Thyroid gland (tissue), 4 donors: Measurements from ENCODE around the gene KDR. TPM values are rescaled to one million over a fixed set of nuclear protein-coding genes. Genes with fewer than 3 reads are reported as not detected.

ENCODE experiments used
- DNase-seq, 2 donors: peaks; one replicate each; pipeline ENCODE4 v3.0.0-alpha.2; 2019
- H3K27ac ChIP-seq, 3 donors: fragments of 200-600 bp; sonication (generic); 1 replicate in 2 of 3; 2 replicates in 1 of 3; pipeline ENCODE4 v1.5.1; 2016 to 2019; ENCODE audit warnings: mild to moderate bottlenecking in 1 of 3, moderate library complexity in 1 of 3
- H3K27me3 ChIP-seq: fragments of 200-600 bp; sonication (generic); one replicate; pipeline ENCODE4 v1.5.1; 2019
- H3K36me3 ChIP-seq, 2 donors: fragments of 200-600 bp; sonication (generic); one replicate each; pipeline ENCODE4 v1.5.1; 2016 to 2019
- H3K4me1 ChIP-seq, 2 donors: fragments of 200-600 bp; sonication (generic); one replicate each; pipeline ENCODE4 v1.5.1; 2017 to 2019
- H3K4me3 ChIP-seq, 3 donors: fragments of 200-600 bp; sonication (generic); replicated peaks in 1 of 3; 1 replicate in 2 of 3; 2 replicates in 1 of 3; pipeline ENCODE4 v1.5.1; 2016; ENCODE audit warnings: mild to moderate bottlenecking in 1 of 3
- H3K9me3 ChIP-seq: fragments of 200-600 bp; sonication (generic); one replicate; pipeline ENCODE4 v1.5.1; 2017
- CTCF ChIP-seq, 6 experiments: fragments of 200-600 bp in 3 of 6; fragments of 450-650 bp in 3 of 6; sonication (generic) in 3 of 6; IDR thresholded peaks; one replicate each; pipeline ENCODE4 v1.5.1; 2016 to 2019; ENCODE audit warnings: antibody characterized with exemption in 6 of 6, mild to moderate bottlenecking in 2 of 6, inconsistent platforms in 1 of 6, moderate library complexity in 1 of 6
- POLR2A ChIP-seq, 2 donors: fragments of 450-650 bp; IDR thresholded peaks; one replicate each; pipeline ENCODE4 v1.6.1; 2017; ENCODE audit warnings: antibody characterized with exemption in 2 of 2, mild to moderate bottlenecking in 2 of 2, moderate library complexity in 1 of 2
- WGBS, 2 donors: methylation state at CpG; one replicate each; pipeline ENCODE4 v1.1.5; 2017; 5-methylcytosine and 5-hydroxymethylcytosine counted together
- intact Hi-C: fragments of 100-400 bp; cut with DNase I; formaldehyde crosslinking; loops from one replicate; pipeline ENCODE4 v1.15.1; 2023
- total RNA-seq, 4 donors: library from RNA; depleted of rRNA; stranded (reverse); fragments of >200 nt; gene quantifications; one replicate each; pipeline ENCODE4 v1.2.3, GENCODE V29; 2016

Gene KDR
- total RNA-seq, 4 donors from 2014 or later, result 62.5 to 153 (median 96.8) TPM

GRCh38 chr4:55117511-55117910, 7.9 kb downstream of the KDR start:
- no peak overlapping the region for H3K27ac ChIP-seq
- no peaks in the 10 kb centered on the region for H3K4me1 ChIP-seq
- intact Hi-C loops, result no loop called here
- no peaks in the 10 kb centered on the region for H3K27me3 ChIP-seq
- TF ChIP-seq CTCF (IDR thresholded peaks at IDR 0.05) (no peak), POLR2A (IDR thresholded peaks at IDR 0.05) (no peak)
- WGBS, 2 donors, result 88 to 91% methylated on average over 1 of the region's 1 CpG
- no peak overlapping the region for H3K4me3 ChIP-seq
- no peak for DNase-seq
- H3K9me3 ChIP-seq, result no peaks in the 10 kb centered on the region
- H3K36me3 ChIP-seq, result peaks cover 0 to 2% of the 10 kb centered on the region in 2 donors

- no peak overlapping the region for H3K27ac ChIP-seq
- WGBS, 2 donors, result 63 to 68% methylated on average over 1 of the region's 1 CpG
- no peaks in the 10 kb centered on the region for H3K27me3 ChIP-seq
- H3K4me3 ChIP-seq, result no peak overlapping the region
- no peaks in the 10 kb centered on the region for H3K9me3 ChIP-seq
- no peak for DNase-seq
- intact Hi-C loops, result no loop called here
- H3K36me3 ChIP-seq, result peaks cover 0 to 2% of the 10 kb centered on the region in 2 donors
- no peaks in the 10 kb centered on the region for H3K4me1 ChIP-seq
- TF ChIP-seq CTCF (IDR thresholded peaks at IDR 0.05), result no peak
Measured at GRCh38 chr4:55116450-55116849, 8.9 kb downstream of the KDR start.

- DNase-seq, result no peak
- WGBS, 2 donors, result 73 to 77% methylated on average over 1 of the region's 1 CpG
- intact Hi-C loops, result no loop called here
Measured at GRCh38 chr4:55111601-55112000, 13.8 kb downstream of the KDR start.

GRCh38 chr4:55110131-55110530, 15.3 kb downstream of the KDR start:
- WGBS, 2 donors, result 59 to 77% methylated on average over 8 of the region's 8 CpGs
- no peak for DNase-seq
- intact Hi-C loops, result no loop called here
- H3K27ac ChIP-seq, result no peak overlapping the region
- no peak for TF ChIP-seq POLR2A (IDR thresholded peaks at IDR 0.05)
- no peak for TF ChIP-seq CTCF (IDR thresholded peaks at IDR 0.05)
- H3K9me3 ChIP-seq, result no peaks in the 10 kb centered on the region
- H3K36me3 ChIP-seq, result peaks cover 0 to 2% of the 10 kb centered on the region in 2 donors
- no peaks in the 10 kb centered on the region for H3K4me1 ChIP-seq
- no peaks in the 10 kb centered on the region for H3K27me3 ChIP-seq
- no peak overlapping the region for H3K4me3 ChIP-seq

More at GRCh38 chr4:55111601-55112000, 13.8 kb downstream of the KDR start:
- H3K36me3 ChIP-seq, result peaks cover 0 to 2% of the 10 kb centered on the region in 2 donors
- H3K9me3 ChIP-seq, result no peaks in the 10 kb centered on the region
- no peaks in the 10 kb centered on the region for H3K27me3 ChIP-seq
- H3K4me3 ChIP-seq, result no peak overlapping the region
- no peaks in the 10 kb centered on the region for H3K4me1 ChIP-seq
- no peak overlapping the region for H3K27ac ChIP-seq
- TF ChIP-seq POLR2A (IDR thresholded peaks at IDR 0.05) (no peak), CTCF (IDR thresholded peaks at IDR 0.05) (no peak)

- H3K9me3 ChIP-seq, result no peaks in the 10 kb centered on the region
- H3K36me3 ChIP-seq, result no peaks in the 10 kb centered on the region
- WGBS, 2 donors, result 87 to 89% methylated on average over 3 of the region's 3 CpGs
- no peaks in the 10 kb centered on the region for H3K4me1 ChIP-seq
- H3K27ac ChIP-seq, result no peak overlapping the region
- DNase-seq, result no peak
- TF ChIP-seq POLR2A (IDR thresholded peaks at IDR 0.05) (no peak), CTCF (IDR thresholded peaks at IDR 0.05) (no peak)
- intact Hi-C loops, result no loop called here
- no peaks in the 10 kb centered on the region for H3K27me3 ChIP-seq
- no peak overlapping the region for H3K4me3 ChIP-seq
Measured at GRCh38 chr4:55107054-55107453, 18.3 kb downstream of the KDR start.
